Non-pigmented ciliary epithelial cell (primary cell): Measurements from ENCODE around the gene NRSN2.
A peak's percentile ranks its signal among the peaks of the same experiment; 100 is the strongest.
"Not testable (repeated sequence)": the region's sequence is repeated elsewhere in the genome, so short reads cannot be mapped to it uniquely, and the experiment has no call there.

Source experiments
- DNase-seq: peaks from one replicate; pipeline ENCODE4 v3.0.0-alpha.2; 2010; ENCODE audit warnings: low read depth

Gene NRSN2

GRCh38 chr20:354298-354977, 7.5 kb downstream of the NRSN2 start:
- no peak for DNase-seq

- DNase-seq = not testable (repeated sequence)
Observed at GRCh38 chr20:356154-356553, 9.2 kb downstream of the NRSN2 start.

- DNase-seq = no peak
Observed at GRCh38 chr20:356745-357144, 9.8 kb downstream of the NRSN2 start.

- DNase-seq = no peak
Observed at GRCh38 chr20:358891-359555, 12.1 kb downstream of the NRSN2 start.

- no peak for DNase-seq
Observed at GRCh38 chr20:361561-361960, 14.7 kb downstream of the NRSN2 start.

- DNase-seq = no peak
Observed at GRCh38 chr20:362271-363254, 15.7 kb downstream of the NRSN2 start.

- no peak for DNase-seq
Observed at GRCh38 chr20:363319-364078, 16.6 kb downstream of the NRSN2 start.

- DNase-seq = no peak
Observed at GRCh38 chr20:364905-365794, 18.2 kb downstream of the NRSN2 start.

- no peak for DNase-seq
Observed at GRCh38 chr20:366041-366718, 19.3 kb downstream of the NRSN2 start.

- no peak for DNase-seq
Observed at GRCh38 chr20:366719-367485, 20.0 kb downstream of the NRSN2 start.

- DNase-seq = no peak
Observed at GRCh38 chr20:367486-367887, 20.6 kb downstream of the NRSN2 start.

- DNase-seq = no peak
Observed at GRCh38 chr20:368915-369314, 22.0 kb downstream of the NRSN2 start.

GRCh38 chr20:370151-370600, 23.3 kb downstream of the NRSN2 start:
- no peak for DNase-seq

GRCh38 chr20:370977-371754, 24.3 kb downstream of the NRSN2 start:
- no peak for DNase-seq

GRCh38 chr20:371755-372542, 25.0 kb downstream of the NRSN2 start:
- DNase-seq = peak; percentile 56

GRCh38 chr20:372543-373082, 25.7 kb downstream of the NRSN2 start:
- DNase-seq = not testable (repeated sequence)

- peak; percentile 49 for DNase-seq
Observed at GRCh38 chr20:373171-373890, 26.4 kb downstream of the NRSN2 start.
